Mesodermal cell (in vitro differentiated cells): ENCODE measurements around the gene DIAPH3.
"Not testable (repeated sequence)": the region's sequence is repeated elsewhere in the genome, so short reads cannot be mapped to it uniquely, and the experiment has no call there.

ENCODE experiments used
- H3K27ac ChIP-seq: 2 replicates; pipeline ENCODE4 v1.7.0; 2013; ENCODE audit warnings: mild to moderate bottlenecking, low read depth, low read length, moderate library complexity; ENCODE audit not compliant: severe bottlenecking
- H3K36me3 ChIP-seq: 2 replicates; pipeline ENCODE4 v1.7.1; 2013; ENCODE audit warnings: mild to moderate bottlenecking, low read length, moderate library complexity; ENCODE audit not compliant: control insufficient read depth, insufficient read depth
- H3K4me1 ChIP-seq: one replicate; pipeline ENCODE4 v1.7.1; 2013; ENCODE audit warnings: mild to moderate bottlenecking, low read length; ENCODE audit not compliant: insufficient read depth, control insufficient read depth, poor library complexity, severe bottlenecking
- H3K4me3 ChIP-seq: 2 replicates; pipeline ENCODE4 v1.7.0; 2013; ENCODE audit warnings: low read length, control low read depth, mild to moderate bottlenecking; ENCODE audit not compliant: insufficient read depth, poor library complexity, severe bottlenecking; ENCODE audit errors: extremely low read depth
- H3K9me3 ChIP-seq: 2 replicates; pipeline ENCODE4 v1.7.1; 2013; ENCODE audit warnings: mild to moderate bottlenecking, low read length, moderate library complexity; ENCODE audit not compliant: control insufficient read depth
- WGBS, 2 experiments: methylation state at CpG; one replicate each; pipeline ENCODE4 v1.1.5; 2013; ENCODE audit warnings: missing lambda C conversion rate in 2 of 2; ENCODE audit not compliant: insufficient coverage in 2 of 2; 5-methylcytosine and 5-hydroxymethylcytosine counted together

DIAPH3 gene

GRCh38 chr13:60093425-60094019 is 70.2 kb downstream of the DIAPH3 start:
- WGBS, 2 experiments: 100% methylated on average over 1 of the region's 3 CpGs; no CpG with 5 or more reads in 1 of the 2 experiments
- H3K4me1 ChIP-seq: no peaks in the 10 kb centered on the region
- no peak overlapping the region for H3K4me3 ChIP-seq
- no peak overlapping the region for H3K27ac ChIP-seq
- peaks cover 17% of the 10 kb centered on the region for H3K36me3 ChIP-seq
- no peaks in the 10 kb centered on the region for H3K9me3 ChIP-seq

DNA sequence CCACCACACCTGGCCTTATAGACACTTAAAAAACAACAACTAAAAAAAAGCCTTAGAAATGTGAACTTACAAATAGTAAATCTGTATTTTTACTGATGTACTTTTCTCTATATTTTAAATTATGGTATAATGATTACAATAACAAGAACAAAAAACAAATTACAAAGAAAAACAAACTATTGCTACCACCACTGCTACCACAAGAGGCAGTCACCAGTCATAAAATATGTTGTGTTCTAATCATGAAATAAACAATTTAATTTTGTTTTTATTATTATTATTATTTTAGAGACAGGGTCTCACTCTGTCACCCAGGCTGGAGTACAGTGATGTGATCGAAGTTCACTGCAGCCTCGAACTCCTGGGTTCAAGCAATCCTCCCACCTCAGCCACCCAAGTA is 72.2 kb downstream of the DIAPH3 start:
- Histone ChIP-seq H3K27ac (no peak overlapping the region), H3K4me1 (no peaks in the 10 kb centered on the region), H3K36me3 (peaks cover 17% of the 10 kb centered on the region), H3K9me3 (no peaks in the 10 kb centered on the region), H3K4me3 (no peak overlapping the region)
- WGBS, 2 experiments: 97% methylated on average over 2 of the region's 2 CpGs; no CpG with 5 or more reads in 1 of the 2 experiments

DNA sequence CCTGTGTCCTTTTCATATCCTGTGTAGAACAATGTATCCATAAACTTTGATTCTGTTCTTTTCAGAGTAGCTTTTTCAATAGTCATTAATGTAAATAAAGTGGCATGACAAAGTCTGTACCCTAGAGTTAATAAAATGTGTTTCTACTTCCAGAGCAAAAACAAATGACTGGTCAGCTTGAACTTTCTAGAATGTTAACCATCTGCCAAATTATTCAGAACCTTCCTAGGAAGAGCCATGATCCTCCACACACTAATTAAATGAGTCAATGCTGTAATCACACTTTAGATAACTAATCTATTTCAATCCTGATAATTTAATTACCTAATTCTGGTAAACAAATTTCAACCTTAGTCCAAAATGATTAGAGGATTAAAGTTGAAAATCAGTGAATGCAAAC is 73.2 kb downstream of the DIAPH3 start:
- no peaks in the 10 kb centered on the region for H3K9me3 ChIP-seq
- no peaks in the 10 kb centered on the region for H3K4me1 ChIP-seq
- no peak overlapping the region for H3K27ac ChIP-seq
- peaks cover 17% of the 10 kb centered on the region for H3K36me3 ChIP-seq
- H3K4me3 ChIP-seq: no peak overlapping the region

- not testable (repeated sequence) for H3K27ac ChIP-seq, H3K9me3 ChIP-seq, H3K36me3 ChIP-seq, H3K4me1 ChIP-seq, H3K4me3 ChIP-seq
- 83 to 86% methylated on average over 1 of the region's 2 CpGs for WGBS, 2 experiments
Measured at GRCh38 chr13:60083780-60084179, 79.9 kb downstream of the DIAPH3 start.

DNA sequence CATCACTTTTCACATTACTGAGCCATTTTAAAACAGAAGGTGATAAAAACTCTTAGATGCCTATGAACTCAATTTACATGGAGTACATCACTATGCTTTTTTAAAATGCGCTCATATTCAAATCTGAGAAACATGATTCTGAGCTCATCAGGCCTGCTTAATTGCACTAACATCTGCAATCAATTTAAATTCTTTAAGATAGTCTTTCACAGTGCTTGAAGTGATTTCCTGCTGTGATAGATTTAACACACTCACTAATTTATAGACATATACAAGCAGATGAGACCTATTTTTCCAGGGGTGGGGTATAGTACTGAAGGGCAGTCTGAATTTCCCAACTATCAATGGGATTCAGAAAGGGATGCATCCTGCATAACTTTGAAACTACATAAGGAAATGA is 82.9 kb downstream of the DIAPH3 start:
- 100% methylated on average over 1 of the region's 1 CpG; no CpG with 5 or more reads in 1 of the 2 experiments for WGBS, 2 experiments
- no peak overlapping the region for H3K4me3 ChIP-seq
- H3K4me1 ChIP-seq: no peaks in the 10 kb centered on the region
- peaks cover 4% of the 10 kb centered on the region for H3K36me3 ChIP-seq
- no peaks in the 10 kb centered on the region for H3K9me3 ChIP-seq
- no peak overlapping the region for H3K27ac ChIP-seq

- no peak overlapping the region for H3K4me3 ChIP-seq
- H3K9me3 ChIP-seq: no peaks in the 10 kb centered on the region
- H3K36me3 ChIP-seq: peaks cover 10% of the 10 kb centered on the region
- H3K27ac ChIP-seq: no peak overlapping the region
- H3K4me1 ChIP-seq: no peaks in the 10 kb centered on the region
- WGBS, 2 experiments: 100% methylated on average over 1 of the region's 1 CpG
Measured at GRCh38 chr13:60078226-60078625, 85.5 kb downstream of the DIAPH3 start.

DNA sequence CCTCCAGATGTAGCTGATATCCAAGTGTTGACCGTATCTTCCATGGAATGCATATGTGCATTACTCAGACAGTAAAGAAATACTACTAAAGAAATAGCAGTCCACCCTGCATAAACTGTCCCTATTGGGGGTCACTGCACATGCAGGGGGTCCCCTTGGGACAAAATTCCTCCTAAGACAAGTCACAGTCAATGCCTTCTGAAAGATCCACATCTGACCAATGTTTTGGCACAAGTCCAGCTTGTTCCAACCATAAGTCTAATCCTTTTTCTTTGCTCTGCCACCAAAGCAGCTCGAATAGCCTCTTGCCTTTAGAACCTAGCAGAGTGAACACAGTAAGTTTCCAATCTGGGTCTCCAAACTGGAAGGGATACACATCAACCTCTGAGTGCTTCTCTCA is 87.9 kb downstream of the DIAPH3 start:
- Histone ChIP-seq H3K4me1 (no peaks in the 10 kb centered on the region), H3K9me3 (no peaks in the 10 kb centered on the region), H3K4me3 (no peak overlapping the region), H3K27ac (no peak overlapping the region), H3K36me3 (peaks cover 10% of the 10 kb centered on the region)
- 88 to 92% methylated on average over 1 to 2 of the region's 2 CpGs for WGBS, 2 experiments

GRCh38 chr13:60074397-60074796 is 89.3 kb downstream of the DIAPH3 start:
- WGBS, 2 experiments: no CpG with 5 or more reads among the region's 2 CpGs
- H3K4me3 ChIP-seq: no peak overlapping the region
- H3K9me3 ChIP-seq: no peaks in the 10 kb centered on the region
- no peaks in the 10 kb centered on the region for H3K4me1 ChIP-seq
- H3K27ac ChIP-seq: no peak overlapping the region
- H3K36me3 ChIP-seq: peaks cover 10% of the 10 kb centered on the region

DNA sequence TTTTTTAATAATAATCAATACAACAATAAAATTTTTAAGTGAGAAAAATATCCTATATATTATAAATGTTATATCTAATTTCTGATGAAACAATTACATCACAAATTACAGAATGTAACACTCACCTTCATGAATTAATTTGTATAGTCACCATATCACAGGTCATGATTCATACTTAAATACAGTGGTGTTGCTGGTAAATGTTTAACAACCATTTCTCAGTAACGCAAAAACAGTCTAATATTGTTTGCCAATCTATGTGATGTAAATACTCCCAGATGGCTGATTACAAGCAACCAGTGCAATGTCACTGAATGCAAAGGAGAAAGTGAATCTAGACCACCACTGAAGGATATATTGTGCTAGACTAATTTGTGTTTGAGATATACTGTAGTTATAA is 97.5 kb downstream of the DIAPH3 start:
- WGBS, 2 experiments: no CpG with 5 or more reads among the region's 1 CpG

GRCh38 chr13:60062502-60062901 is 101.2 kb downstream of the DIAPH3 start:
- Histone ChIP-seq H3K36me3 (peaks cover 34% of the 10 kb centered on the region), H3K9me3 (peaks cover 9% of the 10 kb centered on the region), H3K4me3 (no peak overlapping the region), H3K27ac (no peak overlapping the region), H3K4me1 (no peaks in the 10 kb centered on the region)
- no CpG with 5 or more reads among the region's 2 CpGs for WGBS, 2 experiments

More for the DNA sequence above, 97.5 kb downstream of the DIAPH3 start:
- no peak overlapping the region for H3K27ac ChIP-seq
- peaks cover 9% of the 10 kb centered on the region for H3K9me3 ChIP-seq
- H3K36me3 ChIP-seq: peaks cover 37% of the 10 kb centered on the region
- no peaks in the 10 kb centered on the region for H3K4me1 ChIP-seq
- H3K4me3 ChIP-seq: no peak overlapping the region

GRCh38 chr13:60061737-60062136 is 102.0 kb downstream of the DIAPH3 start:
- H3K4me3 ChIP-seq: no peak overlapping the region

More at GRCh38 chr13:60061737-60062136, 102.0 kb downstream of the DIAPH3 start:
- peaks cover 30% of the 10 kb centered on the region for H3K36me3 ChIP-seq
- WGBS, 2 experiments: 87 to 100% methylated on average over 2 to 3 of the region's 3 CpGs
- H3K4me1 ChIP-seq: no peaks in the 10 kb centered on the region
- H3K27ac ChIP-seq: no peak overlapping the region
- peaks cover 9% of the 10 kb centered on the region for H3K9me3 ChIP-seq
